ENCODE measurements around the gene PSMC3IP. TPM values are rescaled to one million over a fixed set of nuclear protein-coding genes. Genes with fewer than 3 reads are reported as not detected.

PSMC3IP gene
- total RNA-seq, 1 experiment from 2014 or later, result 37.4 TPM

- Histone ChIP-seq H3K4me1 (ENCODE audit: insufficient read depth, low read length) (no peaks in the 10 kb centered on the region), H3K79me1 (ENCODE audit: insufficient read depth, low read depth, low read length, poor library complexity, severe bottlenecking) (no peaks in the 10 kb centered on the region), H2AK5ac (ENCODE audit: insufficient read length, low read length) (no peak overlapping the region), H3K9ac (ENCODE audit: extremely low read depth, insufficient read length, low read length) (peak overlapping the region; percentile 88), H3K23ac (ENCODE audit: insufficient read length, low read depth, low read length) (no peak overlapping the region), H2BK120ac (ENCODE audit: low read depth, low read length, poor library complexity, severe bottlenecking) (no peak overlapping the region), H4K5ac (ENCODE audit: insufficient read length, low read depth, low read length) (no peak overlapping the region), H3K9me3 (ENCODE audit: control insufficient read depth, low read depth, low read length) (no peaks in the 10 kb centered on the region), H3K18ac (ENCODE audit: insufficient read length, low read depth, low read length) (peak overlapping the region; percentile 44), H3K56ac (ENCODE audit: insufficient read length, low read depth, low read length) (no peak overlapping the region), H2BK12ac (ENCODE audit: insufficient read length, low read depth, low read length) (no peak overlapping the region), H2BK15ac (ENCODE audit: low read depth, low read length) (no peak overlapping the region), H3K14ac (ENCODE audit: insufficient read depth, low read length) (peak overlapping the region; percentile 69; the same call in 1 of the 2 replicates), H3K27ac (ENCODE audit: insufficient read length, low read depth, low read length) (no peak overlapping the region), H3K27me3 (ENCODE audit: insufficient read depth, low read length) (no peaks in the 10 kb centered on the region; the same call in 1 of the 2 replicates), H2BK5ac (ENCODE audit: insufficient read length, low read length) (no peak overlapping the region), H2BK20ac (ENCODE audit: low read depth, low read length, poor library complexity, severe bottlenecking) (no peak overlapping the region), H3K4ac (ENCODE audit: low read depth, low read length) (no peak overlapping the region), H3K79me2 (ENCODE audit: insufficient read depth, low read length) (no peaks in the 10 kb centered on the region), H3K23me2 (ENCODE audit: insufficient read length, low read depth, low read length, poor library complexity, severe bottlenecking) (peaks cover 3% of the 10 kb centered on the region), H4K20me1 (ENCODE audit: control insufficient read depth, insufficient read depth, insufficient read length) (no peaks in the 10 kb centered on the region), H3K4me2 (ENCODE audit: insufficient read depth, insufficient read length, low read length) (peak overlapping the region; percentile 84), H4K8ac (replicated peaks; ENCODE audit: insufficient read length, low read depth, low read length) (no peak overlapping the region), H3T11ph (ENCODE audit: low read length) (no peak overlapping the region), H2AFZ (ENCODE audit: low read length) (no peak overlapping the region), H4K91ac (ENCODE audit: insufficient read length, low read depth, low read length) (no peak overlapping the region)
- no peak for DNase-seq
- no CpG with 5 or more reads among the region's 18 CpGs for WGBS (ENCODE audit: extremely low coverage, insufficient read length, low lambda C conversion rate)
- H3K4me3 Mint-ChIP-seq, result peak overlapping the region; percentile 97 to 99
- peak overlapping the region; percentile 83 to 100 (median 85); a peak in 6 of 7 replicates for H3K27ac Mint-ChIP-seq
- H3K4me1 Mint-ChIP-seq, result peaks cover 20 to 21% of the 10 kb centered on the region in 2 experiments
- H3K9me3 Mint-ChIP-seq, result no peaks in the 10 kb centered on the region
- peaks cover 20 to 71% (median 55%) of the 10 kb centered on the region in 3 experiments; a peak in 6 of 7 replicates for H3K36me3 Mint-ChIP-seq (ENCODE audit: insufficient read depth in 1 of 3, low read depth in 3 of 3)
- no peak for TF ChIP-seq CTCF (conservative IDR thresholded peaks at IDR 0.05)
- H3K27me3 Mint-ChIP-seq (ENCODE audit: low read depth), result peaks cover 2% of the 10 kb centered on the region; the same call in 1 of the 2 replicates
These were observed 393 bp downstream of the PSMC3IP start for GRCh38 chr17:42577140-42577531.
